SK-N-DZ (cell line): ENCODE results near the gene REXO4.
A peak's percentile ranks its signal among the peaks of the same experiment; 100 is the strongest.
"Not testable (repeated sequence)": the region's sequence is repeated elsewhere in the genome, so short reads cannot be mapped to it uniquely, and the experiment has no call there.

Experiments
- DNase-seq: peaks from one replicate; pipeline ENCODE4 v3.0.0-alpha.2; 2015; ENCODE audit warnings: low spot score

The REXO4 gene

DNA sequence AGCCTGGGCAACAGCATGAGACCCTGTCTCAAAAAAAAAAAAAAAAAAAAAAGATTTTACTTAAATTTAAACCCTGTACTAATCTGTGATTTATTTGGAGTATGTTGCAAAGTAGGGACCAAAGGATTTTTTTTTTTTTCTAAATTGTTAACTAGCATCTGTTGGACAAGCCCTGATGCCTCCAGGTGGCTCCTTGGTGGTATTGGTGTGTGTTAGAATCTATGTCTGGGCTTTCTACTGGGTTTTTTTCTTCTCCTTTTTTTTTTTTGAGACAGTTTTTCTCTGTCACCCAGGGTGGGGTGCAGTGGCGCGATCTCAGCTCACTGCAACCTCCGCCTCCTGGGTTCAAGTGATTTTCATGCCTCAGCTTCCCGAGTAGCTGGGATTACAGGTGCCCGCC is 34.1 kb upstream of the REXO4 start:
- not testable (repeated sequence) for DNase-seq

DNA sequence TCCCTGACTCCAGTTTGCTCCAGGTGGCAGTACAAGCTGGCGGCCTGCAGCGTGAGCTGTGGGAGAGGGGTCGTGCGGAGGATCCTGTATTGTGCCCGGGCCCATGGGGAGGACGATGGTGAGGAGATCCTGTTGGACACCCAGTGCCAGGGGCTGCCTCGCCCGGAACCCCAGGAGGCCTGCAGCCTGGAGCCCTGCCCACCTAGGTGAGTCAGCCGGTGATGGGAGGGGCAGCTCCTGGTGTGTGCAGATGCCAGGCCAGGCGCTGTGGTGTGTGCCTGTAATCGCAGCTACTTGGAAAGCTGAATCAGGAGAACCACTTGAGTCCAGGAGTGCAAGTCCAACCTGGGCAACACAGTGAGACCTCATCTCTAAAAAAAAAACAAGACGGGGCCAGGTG is 31.9 kb upstream of the REXO4 start:
- no peak for DNase-seq

DNA sequence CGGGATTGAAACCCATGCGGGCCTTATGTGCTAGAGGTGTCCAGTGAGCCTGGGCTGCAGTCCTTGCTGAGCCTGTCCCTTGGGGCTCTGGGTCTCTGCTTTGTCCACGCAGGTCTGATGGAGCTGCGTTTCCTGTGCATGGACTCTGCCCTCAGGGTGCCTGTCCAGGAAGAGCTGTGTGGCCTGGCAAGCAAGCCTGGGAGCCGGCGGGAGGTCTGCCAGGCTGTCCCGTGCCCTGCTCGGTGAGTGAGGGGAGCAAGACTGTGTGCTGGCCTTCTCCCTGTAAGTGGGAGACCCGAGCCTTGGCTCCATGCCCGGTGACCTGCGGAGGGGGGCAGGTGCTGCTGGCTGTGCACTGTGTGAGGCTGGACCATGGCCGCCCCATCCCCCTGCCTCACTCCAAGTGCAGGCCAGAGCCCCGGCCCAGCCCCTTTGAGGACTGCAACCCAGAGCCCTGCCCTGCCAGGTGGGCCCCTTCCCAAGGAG is 30.7 kb upstream of the REXO4 start:
- DNase-seq = no peak

DNA sequence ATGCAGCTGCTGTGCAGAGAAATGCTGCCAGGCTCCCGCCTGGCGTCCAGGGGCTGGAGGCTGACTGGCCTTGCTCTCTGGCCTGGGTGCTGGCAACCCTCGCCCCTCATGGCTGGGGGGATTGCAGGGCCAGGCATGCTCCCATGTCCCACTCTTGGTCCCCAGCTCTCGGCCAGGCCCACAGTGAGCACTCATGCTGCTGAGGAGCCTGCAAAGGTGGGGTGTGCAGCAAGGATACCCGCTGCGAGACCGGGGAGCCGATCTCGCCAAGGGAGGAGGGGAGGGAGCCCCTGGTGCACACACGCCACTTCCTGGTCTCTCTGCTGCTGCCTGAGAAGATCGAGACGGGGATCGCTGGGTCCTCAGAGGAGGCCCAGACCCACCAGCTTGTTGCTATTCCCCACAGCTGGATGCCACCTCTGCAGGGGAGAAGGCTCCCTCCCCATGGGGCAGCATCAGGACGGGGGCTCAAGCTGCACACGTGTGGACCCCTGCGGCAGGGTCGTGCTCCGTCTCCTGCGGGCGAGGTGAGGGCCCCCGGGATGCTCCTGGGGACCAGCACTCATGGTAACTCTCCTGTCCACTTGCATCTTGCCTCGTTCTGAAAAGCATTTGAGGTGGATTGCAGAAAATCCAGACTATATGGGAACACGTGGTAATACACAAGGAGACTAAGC is 27.6 kb upstream of the REXO4 start:
- DNase-seq = no peak

DNA sequence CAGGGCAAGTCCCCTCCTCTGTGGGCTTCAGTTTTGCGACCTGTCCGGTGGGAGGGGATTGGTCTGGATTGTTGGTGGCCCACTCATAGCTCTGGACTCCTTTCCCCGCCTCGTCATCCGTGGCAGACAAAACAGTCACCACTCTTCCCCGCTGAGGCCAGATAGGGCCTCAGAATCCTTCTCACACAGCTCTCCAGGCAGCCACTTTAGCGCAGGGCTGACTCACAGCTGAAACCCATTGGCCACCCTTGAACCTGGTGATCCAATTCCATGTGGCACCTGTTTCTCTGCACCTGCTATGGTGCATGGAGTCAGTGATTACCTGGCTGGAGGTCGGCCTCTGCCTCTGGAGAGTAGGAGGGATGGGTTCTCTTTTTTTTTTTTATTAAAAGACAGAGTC is 26.2 kb upstream of the REXO4 start:
- DNase-seq = no peak

DNA sequence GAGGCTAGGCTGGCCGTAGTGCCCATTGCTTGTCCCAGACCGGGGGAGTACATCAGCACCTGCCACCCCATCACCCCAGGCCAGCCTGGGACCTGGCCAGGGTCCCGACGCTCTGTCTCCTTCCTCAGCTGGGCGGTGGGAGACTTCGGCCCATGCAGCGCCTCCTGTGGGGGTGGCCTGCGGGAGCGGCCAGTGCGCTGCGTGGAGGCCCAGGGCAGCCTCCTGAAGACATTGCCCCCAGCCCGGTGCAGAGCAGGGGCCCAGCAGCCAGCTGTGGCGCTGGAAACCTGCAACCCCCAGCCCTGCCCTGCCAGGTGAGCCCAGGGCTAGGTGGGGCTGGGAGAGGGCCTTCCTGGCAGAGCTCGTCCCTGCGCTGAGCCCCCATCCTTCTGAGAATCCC is 25.4 kb upstream of the REXO4 start:
- no peak for DNase-seq

DNA sequence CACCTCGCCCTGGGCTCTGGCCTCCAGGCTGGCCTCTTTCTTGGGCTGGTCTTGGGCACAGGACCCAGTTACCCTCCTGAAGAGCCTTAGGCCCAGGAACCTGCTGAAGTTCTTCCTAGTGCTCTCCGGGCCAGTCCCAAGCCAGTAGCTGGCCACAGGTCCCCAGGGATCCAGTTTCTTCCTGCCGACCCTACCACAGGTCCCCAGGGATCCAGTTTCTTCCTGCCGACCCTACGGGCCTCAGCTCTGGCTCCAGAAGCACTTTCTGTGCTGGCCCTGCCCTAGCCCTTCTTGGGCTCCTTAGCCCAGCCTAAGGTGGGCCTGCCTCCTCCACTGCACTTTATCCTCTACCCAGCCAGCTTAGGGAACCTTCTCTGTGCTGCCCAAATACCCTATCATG is 23.8 kb upstream of the REXO4 start:
- no peak for DNase-seq

DNA sequence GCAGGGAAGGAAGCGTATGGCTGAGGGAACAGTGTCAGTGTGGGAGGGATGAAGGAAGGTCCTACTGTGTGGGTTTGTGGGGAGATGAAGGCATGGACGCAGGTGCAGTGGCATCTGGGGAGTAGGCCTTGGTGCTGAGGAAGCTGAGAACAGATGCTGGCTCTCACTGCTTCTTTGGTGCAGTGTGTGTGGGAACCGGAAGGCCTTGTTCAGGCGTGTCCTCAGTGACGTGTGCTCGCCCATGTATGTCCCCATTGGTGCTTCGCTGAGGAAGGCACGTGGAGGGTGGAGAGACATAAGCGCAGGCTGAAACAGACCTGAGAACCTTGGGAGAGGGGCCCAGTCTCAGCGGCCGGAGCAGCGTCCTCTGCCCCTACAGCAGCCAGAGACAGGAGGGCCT is 23.1 kb upstream of the REXO4 start:
- peak; percentile 76 for DNase-seq

DNA sequence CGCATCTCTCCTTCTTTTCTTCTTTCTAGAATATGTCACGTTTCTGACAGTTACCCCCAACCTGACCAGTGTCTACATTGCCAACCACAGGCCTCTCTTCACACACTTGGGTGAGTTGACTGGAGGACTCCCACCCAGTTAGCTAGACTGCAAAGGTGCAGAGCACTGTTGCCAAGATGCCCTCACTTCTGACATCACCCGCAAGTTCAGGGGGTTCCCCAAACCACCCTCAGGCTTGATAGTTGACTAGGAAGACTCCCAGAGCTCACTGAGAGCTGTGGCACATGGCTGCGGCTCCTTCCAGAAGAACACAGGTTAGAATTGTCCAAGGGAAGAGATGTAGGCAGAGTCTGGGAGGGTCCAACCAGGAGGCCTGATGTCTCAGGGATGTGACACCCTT is 21.5 kb upstream of the REXO4 start:
- no peak for DNase-seq

DNA sequence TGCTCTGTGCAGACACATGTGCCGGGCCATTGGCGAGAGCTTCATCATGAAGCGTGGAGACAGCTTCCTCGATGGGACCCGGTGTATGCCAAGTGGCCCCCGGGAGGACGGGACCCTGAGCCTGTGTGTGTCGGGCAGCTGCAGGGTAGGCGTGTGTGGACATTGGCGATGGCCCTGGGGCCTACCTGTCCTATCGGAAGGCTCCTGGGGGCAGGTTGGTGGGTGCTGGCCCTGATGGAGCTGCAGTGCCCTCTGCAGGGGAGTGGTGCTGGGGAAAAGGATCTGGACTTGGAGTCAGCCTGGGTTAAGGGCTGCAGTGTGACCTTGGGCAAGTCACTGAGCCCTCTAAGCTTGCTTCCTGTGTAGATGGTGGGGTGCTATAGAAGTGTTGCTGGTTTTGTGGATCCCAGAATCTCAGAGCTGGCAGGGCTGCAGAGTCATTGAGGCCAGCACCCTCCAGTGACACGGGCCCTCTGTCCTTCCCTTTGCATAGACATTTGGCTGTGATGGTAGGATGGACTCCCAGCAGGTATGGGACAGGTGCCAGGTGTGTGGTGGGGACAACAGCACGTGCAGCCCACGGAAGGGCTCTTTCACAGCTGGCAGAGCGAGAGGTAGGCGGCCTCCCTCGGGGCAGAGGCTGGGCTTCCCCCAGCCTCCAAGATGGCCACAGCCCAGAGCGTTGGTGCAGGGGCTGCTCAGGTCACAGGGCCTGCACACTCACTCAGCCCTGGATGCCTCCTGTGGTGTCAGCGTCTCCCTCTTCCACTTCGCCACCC is 20.1 kb upstream of the REXO4 start:
- DNase-seq = no peak

DNA sequence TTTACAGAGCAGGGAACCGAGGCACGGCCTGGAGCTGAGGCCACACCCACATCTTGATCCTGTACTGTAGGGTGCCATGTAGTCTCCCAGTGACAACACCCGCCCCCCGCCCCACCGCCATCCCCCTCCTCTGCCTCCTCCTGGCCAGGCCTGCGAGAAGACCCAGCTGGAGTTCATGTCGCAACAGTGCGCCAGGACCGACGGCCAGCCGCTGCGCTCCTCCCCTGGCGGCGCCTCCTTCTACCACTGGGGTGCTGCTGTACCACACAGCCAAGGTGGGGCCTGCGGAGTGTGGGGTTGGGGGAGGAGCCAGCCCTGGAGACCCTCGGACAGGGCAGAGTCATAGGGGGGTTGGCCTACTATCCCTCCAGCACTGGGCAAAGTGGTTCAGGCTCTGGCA is 18.9 kb upstream of the REXO4 start:
- no peak for DNase-seq

DNA sequence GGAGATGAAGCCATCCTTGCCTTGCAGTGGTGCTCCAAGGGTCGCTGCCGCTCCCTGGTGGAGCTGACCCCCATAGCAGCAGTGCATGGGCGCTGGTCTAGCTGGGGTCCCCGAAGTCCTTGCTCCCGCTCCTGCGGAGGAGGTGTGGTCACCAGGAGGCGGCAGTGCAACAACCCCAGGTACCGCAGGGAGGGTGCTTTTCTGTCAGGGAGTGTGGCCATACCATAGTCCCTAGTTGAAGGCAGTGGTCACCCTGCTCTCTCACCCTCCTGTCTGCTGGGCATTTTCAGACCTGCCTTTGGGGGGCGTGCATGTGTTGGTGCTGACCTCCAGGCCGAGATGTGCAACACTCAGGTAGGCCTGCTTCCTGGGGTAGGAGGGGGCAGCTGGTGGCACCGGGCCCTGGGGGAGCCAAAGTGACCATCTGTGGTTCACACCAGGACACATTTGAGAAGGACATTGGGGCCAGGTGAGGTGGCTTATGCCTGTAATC is 15.6 kb upstream of the REXO4 start:
- DNase-seq = no peak

DNA sequence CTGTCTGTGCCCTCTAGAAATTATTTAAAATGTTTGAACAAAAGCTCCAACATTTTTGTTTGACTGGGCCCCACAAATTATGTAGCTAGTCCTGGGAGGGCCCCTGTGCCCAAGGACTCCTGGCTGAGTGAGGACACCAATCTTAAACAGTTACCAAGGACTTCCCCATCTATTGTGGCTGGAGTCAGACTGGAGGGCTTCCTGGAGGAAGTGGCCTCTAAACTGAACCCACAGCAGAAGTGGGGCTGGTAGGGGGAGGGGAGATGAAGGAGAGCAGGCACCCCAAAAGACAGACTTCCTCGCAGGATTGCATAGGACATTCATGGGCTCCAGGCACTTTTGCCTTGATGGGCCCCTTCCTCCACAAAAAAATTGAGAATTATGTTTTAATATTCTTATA is 12.4 kb upstream of the REXO4 start:
- DNase-seq = no peak

DNA sequence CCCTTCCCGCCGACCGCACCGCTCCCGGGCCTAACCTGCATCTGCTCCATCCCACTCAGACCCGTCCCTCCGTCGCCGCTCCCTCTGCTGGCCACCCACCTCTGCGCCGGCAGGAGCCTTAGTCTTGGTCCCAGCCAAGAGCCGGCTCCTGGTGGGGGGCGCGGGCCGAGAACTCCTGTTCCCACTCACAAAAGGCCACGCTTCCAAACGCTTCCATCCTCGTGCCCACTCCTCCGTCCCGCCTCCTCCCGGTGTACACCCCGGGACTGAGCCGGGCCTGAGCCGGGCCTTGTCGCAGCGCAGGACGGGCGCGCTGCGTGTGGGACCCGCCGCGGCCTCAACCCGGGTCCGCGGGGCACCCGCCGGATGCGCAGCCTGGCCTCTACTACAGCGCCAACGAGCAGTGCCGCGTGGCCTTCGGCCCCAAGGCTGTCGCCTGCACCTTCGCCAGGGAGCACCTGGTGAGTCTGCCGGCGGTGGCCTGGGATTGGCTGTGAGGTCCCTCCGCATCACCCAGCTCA is 11.9 kb upstream of the REXO4 start:
- peak; percentile 52 for DNase-seq

DNA sequence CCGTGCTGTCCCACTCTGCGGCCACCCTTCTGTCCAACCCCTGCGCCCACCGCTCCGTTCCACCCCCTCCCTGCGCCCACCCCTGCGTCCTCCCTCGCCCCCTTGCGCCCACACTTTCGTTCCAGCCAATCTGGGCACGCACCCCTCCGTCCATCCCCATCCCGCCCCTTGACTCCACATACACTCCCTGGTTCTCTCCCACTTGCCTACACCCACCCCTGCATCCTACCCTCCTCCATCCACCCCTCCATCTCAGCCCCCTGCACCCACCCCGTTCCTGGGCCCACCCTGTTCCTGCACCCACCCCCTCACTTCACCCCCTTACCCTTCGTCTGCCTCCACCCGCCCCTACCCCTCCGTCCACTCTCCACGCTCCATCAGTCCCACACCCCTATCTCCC is 11.4 kb upstream of the REXO4 start:
- no peak for DNase-seq

DNA sequence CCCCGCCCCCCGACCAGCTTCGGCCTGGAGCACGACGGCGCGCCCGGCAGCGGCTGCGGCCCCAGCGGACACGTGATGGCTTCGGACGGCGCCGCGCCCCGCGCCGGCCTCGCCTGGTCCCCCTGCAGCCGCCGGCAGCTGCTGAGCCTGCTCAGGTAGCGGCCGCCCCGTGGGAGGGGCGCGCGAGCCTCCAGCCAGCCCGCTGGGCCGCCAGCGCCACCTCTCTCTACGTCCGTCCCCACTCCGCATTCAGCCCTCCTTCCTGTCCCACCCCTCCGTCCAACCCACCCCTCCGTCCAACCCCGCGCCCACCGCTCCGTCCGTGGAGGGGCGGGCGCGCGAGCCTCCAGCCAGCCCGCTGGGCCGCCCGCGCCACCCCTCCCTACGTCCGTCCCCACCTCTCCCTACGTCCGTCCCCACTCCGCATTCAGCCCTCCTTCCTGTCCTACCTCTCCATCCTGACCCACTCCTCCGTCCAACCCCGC is 10.8 kb upstream of the REXO4 start:
- DNase-seq = peak; percentile 39

DNA sequence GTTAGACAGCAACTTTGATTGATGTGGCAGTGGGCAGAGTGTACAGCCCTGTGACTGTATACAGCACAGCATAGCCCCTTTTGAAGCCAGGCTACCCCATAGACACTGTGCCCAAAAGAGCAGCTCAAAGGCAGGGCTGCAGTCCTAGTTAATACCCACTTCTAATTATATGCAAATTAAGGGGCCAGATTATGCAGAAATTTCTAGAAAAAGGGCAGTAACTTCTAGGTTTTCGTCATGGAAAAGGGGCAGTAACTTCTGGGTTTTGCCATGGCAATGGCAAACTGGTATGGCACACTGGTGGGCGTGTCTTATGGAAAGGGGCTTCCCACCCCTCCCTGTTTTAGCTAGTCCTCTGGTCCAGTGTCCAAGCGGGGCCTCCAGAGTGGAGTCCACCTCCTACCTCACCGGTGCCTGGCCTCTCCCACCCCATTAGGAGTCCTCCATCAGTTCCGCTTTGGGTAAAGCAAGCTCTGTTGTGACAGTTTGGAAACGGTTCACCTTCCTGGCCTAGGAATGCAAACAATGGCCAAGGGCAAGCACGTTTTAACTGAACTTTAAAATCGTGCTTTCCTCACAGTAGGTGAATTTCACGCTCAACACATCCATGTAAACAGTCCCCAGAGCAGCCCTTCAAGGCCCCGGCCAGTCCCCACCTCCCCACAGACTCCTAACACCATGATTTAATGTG is 10.0 kb upstream of the REXO4 start:
- no peak for DNase-seq

DNA sequence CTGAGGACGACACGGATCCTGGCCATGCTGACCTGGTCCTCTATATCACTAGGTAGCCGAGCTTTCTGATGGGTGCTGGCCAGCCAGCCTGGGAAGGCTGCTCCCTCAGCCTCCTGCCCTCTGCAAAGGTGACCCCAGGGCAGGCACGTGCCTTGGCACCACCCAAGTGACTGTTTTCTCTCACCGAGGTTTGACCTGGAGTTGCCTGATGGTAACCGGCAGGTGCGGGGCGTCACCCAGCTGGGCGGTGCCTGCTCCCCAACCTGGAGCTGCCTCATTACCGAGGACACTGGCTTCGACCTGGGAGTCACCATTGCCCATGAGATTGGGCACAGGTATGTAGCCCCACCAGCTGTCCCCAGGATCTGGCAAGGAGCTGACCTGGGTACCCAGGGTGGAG is 8.2 kb upstream of the REXO4 start:
- no peak for DNase-seq

DNA sequence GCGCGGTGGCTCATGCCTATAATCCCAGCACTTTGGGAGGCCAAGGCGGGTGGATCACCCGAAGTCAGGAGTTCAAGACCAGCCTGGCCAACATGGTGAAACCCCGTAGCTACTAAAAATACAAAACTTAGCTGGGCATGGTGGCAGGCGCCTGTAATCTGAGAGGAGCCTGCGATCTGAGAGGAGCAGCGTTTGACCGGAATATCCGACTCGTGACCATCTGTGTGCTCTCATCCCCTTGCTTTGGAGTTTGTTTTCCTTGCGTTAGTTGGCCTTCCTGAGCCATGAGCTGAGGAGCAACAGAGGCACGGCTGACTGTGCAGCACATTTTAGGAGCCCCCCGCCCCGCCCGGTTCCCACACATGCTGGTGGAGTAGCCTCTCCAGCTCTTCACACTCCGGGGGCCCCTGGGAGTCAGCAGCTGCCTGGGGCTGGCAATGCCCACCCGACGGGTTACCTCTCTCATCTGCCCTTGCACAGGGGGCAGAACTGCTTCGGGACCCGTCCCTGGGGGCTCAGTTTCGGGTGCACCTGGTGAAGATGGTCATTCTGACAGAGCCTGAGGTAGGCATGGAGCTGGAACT is 7.3 kb upstream of the REXO4 start:
- DNase-seq = no peak

DNA sequence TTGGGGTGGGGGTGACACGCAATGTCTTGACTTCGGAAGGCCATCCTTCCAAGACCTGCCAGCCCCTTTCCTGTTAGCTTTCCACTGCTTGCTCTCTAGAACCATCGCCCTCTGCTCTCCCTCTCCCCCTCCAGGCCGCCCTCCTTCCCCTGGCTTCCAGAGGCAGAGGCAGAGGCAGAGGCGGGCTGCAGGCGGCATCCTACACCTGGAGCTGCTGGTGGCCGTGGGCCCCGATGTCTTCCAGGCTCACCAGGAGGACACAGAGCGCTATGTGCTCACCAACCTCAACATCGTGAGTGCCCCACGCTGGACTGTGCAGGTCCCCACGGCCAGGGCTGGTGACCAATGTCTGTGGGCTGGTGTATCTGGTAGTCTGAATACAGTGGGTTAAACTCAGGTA is 6.4 kb upstream of the REXO4 start:
- no peak for DNase-seq

DNA sequence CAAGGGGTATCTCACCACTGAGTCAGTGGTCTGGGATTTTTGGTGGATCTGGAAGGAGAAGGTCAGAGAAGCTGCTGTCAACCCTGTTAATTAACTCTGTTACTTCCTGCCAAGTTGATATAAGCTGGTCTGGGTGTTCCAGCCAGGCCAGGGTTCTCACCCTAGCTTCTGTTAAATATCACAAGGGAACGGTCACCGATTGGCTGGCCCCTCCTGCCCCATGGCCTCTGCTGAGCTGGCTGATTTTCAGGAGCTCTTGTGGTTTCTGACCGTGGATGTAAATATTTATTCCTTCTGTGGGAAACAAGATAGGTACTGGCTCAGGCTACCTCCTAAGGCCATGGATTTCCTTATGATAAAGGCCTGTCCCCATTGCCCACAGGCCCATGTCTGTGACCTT is 5.4 kb upstream of the REXO4 start:
- no peak for DNase-seq
